HCT116 (cell line): ENCODE data around the gene EXOC4. TPM values are rescaled to one million over a fixed set of nuclear protein-coding genes. Genes with fewer than 3 reads are reported as not detected.

Experiments
- ATAC-seq: fragments of 200-7000 bp; cut with Tn5 transposase; 2 replicates; pipeline ENCODE4 v1.9.1; 2020; ENCODE audit warnings: mild to moderate bottlenecking, moderate library complexity
- BruUV-seq: library from RNA; stranded (reverse); fragments of 400-500 nt; replicated peaks from 2 replicates; lab custom pipeline; 2021; lab: Mats Ljungman, UMichigan
- CTCF ChIA-PET: fragments of 300-600 bp; sonication (Branson Sonifier 250); formaldehyde crosslinking; loops from one replicate; lab custom pipeline; 2021; ENCODE audit warnings: antibody characterized with exemption; lab: Charles Lee
- POLR2A ChIA-PET: fragments of 300-600, 350-600 bp; sonication (Branson Sonifier 250); formaldehyde crosslinking; loops from one replicate; lab custom pipeline; 2021; ENCODE audit warnings: antibody characterized with exemption; lab: Charles Lee
- RAD21 ChIA-PET, 2 experiments: fragments of 300-600 bp; sonication (Branson Sonifier 250); formaldehyde crosslinking; loops; one replicate each; lab custom pipeline; 2023; ENCODE audit warnings: low total read pairs in 2 of 2; ENCODE audit not compliant: uncharacterized antibody in 2 of 2, unreplicated experiment in 2 of 2, low non-redundant PET in 1 of 2; lab: Charles Lee
- DNase-seq: peaks from one replicate; pipeline ENCODE4 v3.0.0-alpha.2; 2010; ENCODE audit warnings: low read depth, low spot score
- H2AFZ ChIP-seq: fragments of 200-600 bp; shearing (Covaris generic), sonication (generic); 2 replicates; pipeline ENCODE4 v1.6.1; 2017; ENCODE audit warnings: low read depth, mixed run types, mixed read lengths, antibody characterized with exemption, low read length; ENCODE audit not compliant: poor library complexity, severe bottlenecking
- H3K27ac ChIP-seq: 2 replicates; pipeline ENCODE4 v1.5.1; 2012; ENCODE audit warnings: low read depth, low read length
- H3K27me3 ChIP-seq: fragments of 200-600 bp; sonication (generic); 2 replicates; pipeline ENCODE4 v1.6.1; 2016; ENCODE audit warnings: mixed run types, low read length, mixed read lengths; ENCODE audit not compliant: insufficient read depth
- H3K36me3 ChIP-seq, 2 experiments: fragments of 200-500 bp in 1 of 2; fragments of 200-600 bp in 1 of 2; sonication (Bioruptor generic) in 1 of 2; sonication (generic) in 1 of 2; 2 replicates each; pipeline versions ENCODE4 v1.5.1 to v1.6.1; 2014 to 2016; ENCODE audit warnings: low read length in 2 of 2, inconsistent platforms in 1 of 2, mixed read lengths in 1 of 2, mixed run types in 1 of 2; ENCODE audit not compliant: insufficient read depth in 2 of 2, control insufficient read depth in 1 of 2
- H3K4me1 ChIP-seq, 2 experiments: fragments of 200-600 bp in 1 of 2; sonication (generic) in 1 of 2; 2 replicates each; pipeline versions ENCODE4 v1.5.1 to v1.6.1; 2012 to 2017; ENCODE audit warnings: low read length in 2 of 2, inconsistent platforms in 1 of 2, mild to moderate bottlenecking in 1 of 2, mixed read lengths in 1 of 2, mixed run types in 1 of 2, moderate library complexity in 1 of 2; ENCODE audit not compliant: insufficient read depth in 2 of 2, control insufficient read depth in 1 of 2
- H3K4me2 ChIP-seq: fragments of 200-600 bp; sonication (generic); 2 replicates; pipeline ENCODE4 v1.6.1; 2017; ENCODE audit warnings: mixed run types, low read length, mixed read lengths
- H3K4me3 ChIP-seq, 2 experiments: fragments of 200-600 bp in 1 of 2; sonication (generic) in 1 of 2; replicated peaks in 1 of 2; 2 replicates each; pipeline ENCODE4 v1.5.1; 2011 to 2016; ENCODE audit warnings: low read length in 2 of 2, control low read depth in 1 of 2, low read depth in 1 of 2, mild to moderate bottlenecking in 1 of 2, mixed read lengths in 1 of 2, mixed run types in 1 of 2
- H3K79me2 ChIP-seq: fragments of 200-600 bp; sonication (generic); 2 replicates; pipeline ENCODE4 v1.6.1; 2017; ENCODE audit warnings: mild to moderate bottlenecking, mixed run types, low read length, moderate library complexity, mixed read lengths; ENCODE audit not compliant: insufficient read depth
- H3K9ac ChIP-seq: fragments of 200-600 bp; sonication (generic); 2 replicates; pipeline ENCODE4 v1.6.1; 2016; ENCODE audit warnings: low read length, mixed read lengths
- H3K9me2 ChIP-seq: fragments of 200-600 bp; sonication (generic), shearing (Covaris generic); 2 replicates; pipeline ENCODE4 v1.6.1; 2017; ENCODE audit warnings: mixed run types, mild to moderate bottlenecking, moderate library complexity; ENCODE audit not compliant: insufficient read depth
- H3K9me3 ChIP-seq, 2 experiments: fragments of 200-500 bp in 1 of 2; fragments of 200-600 bp in 1 of 2; sonication (Bioruptor generic) in 1 of 2; sonication (generic) in 1 of 2; 2 replicates each; pipeline ENCODE4 v1.6.1; 2014 to 2017; ENCODE audit warnings: low read length in 2 of 2, mixed read lengths in 2 of 2, inconsistent platforms in 1 of 2, low read depth in 1 of 2, mild to moderate bottlenecking in 1 of 2, mixed run types in 1 of 2, moderate library complexity in 1 of 2; ENCODE audit not compliant: control insufficient read depth in 1 of 2, insufficient read depth in 1 of 2
- H4K20me1 ChIP-seq: fragments of 200-600 bp; sonication (generic), shearing (Covaris generic); 2 replicates; pipeline ENCODE4 v1.6.1; 2017; ENCODE audit warnings: mixed run types, mild to moderate bottlenecking, moderate library complexity; ENCODE audit not compliant: insufficient read depth
- CBX3 ChIP-seq: IDR thresholded peaks from 2 replicates; pipeline ENCODE4 v1.6.1; 2012; ENCODE audit warnings: low read depth
- CTCF ChIP-seq, 3 experiments: fragments of 200-600 bp in 1 of 3; sonication (generic) in 1 of 3; IDR thresholded peaks in 2 of 3; conservative IDR thresholded peaks in 1 of 3; 2 replicates each; pipeline ENCODE4 v1.5.1; 2012 to 2017; ENCODE audit warnings: low read depth in 2 of 3, low read length in 2 of 3, antibody characterized with exemption in 1 of 3, borderline replicate concordance in 1 of 3, control low read depth in 1 of 3, mild to moderate bottlenecking in 1 of 3, mixed read lengths in 1 of 3, mixed run types in 1 of 3, moderate library complexity in 1 of 3; ENCODE audit not compliant: insufficient read depth in 1 of 3
- EGR1 ChIP-seq: IDR thresholded peaks from 2 replicates; pipeline ENCODE4 v1.6.1; 2012; ENCODE audit warnings: low read depth
- SIN3A ChIP-seq: IDR thresholded peaks from 2 replicates; pipeline ENCODE4 v1.6.1; 2012; ENCODE audit warnings: low read depth
- ZBTB33 ChIP-seq: IDR thresholded peaks from 2 replicates; pipeline ENCODE4 v1.6.1; 2011; ENCODE audit warnings: mild to moderate bottlenecking, low read length, moderate library complexity; ENCODE audit not compliant: insufficient replicate concordance; ENCODE audit errors: extremely low read depth
- intact Hi-C: fragments of 100-400 bp; cut with micrococcal nuclease; formaldehyde crosslinking; loops from 2 replicates; pipeline ENCODE4 v1.10.0; 2022
- total RNA-seq: library from RNA; stranded (reverse); gene quantifications from one replicate; pipeline ENCODE4 v1.2.1, GENCODE V29; 2021; ENCODE audit not compliant: unreplicated experiment

The EXOC4 gene
- total RNA-seq, 1 experiment from 2014 or later: 40.3 TPM

- DNase-seq: no peak
- Histone ChIP-seq H4K20me1 (no peaks in the 10 kb centered on the region), H3K9ac (no peak overlapping the region), H3K27ac (no peak overlapping the region), H3K9me3 (no peaks in the 10 kb centered on the region), H3K36me3 (no peaks in the 10 kb centered on the region), H3K4me1 (no peaks in the 10 kb centered on the region), H3K27me3 (no peaks in the 10 kb centered on the region), H3K79me2 (no peaks in the 10 kb centered on the region)
- BruUV-seq: no TSS peak
- CTCF ChIA-PET: no interaction called here
- TF ChIP-seq EGR1 (no peak), CTCF (IDR thresholded peaks at IDR 0.05 in 2 of 3, conservative IDR thresholded peaks at IDR 0.05 in 1 of 3; ENCODE audit: borderline replicate concordance in 1 of 3, insufficient read depth in 1 of 3, low read depth in 2 of 3, low read length in 2 of 3) (no peak), SIN3A (no peak), ZBTB33 (no peak), CBX3 (no peak)
- TF ChIP-seq, all 23 proteins: peak for 0
- no peaks in the 10 kb centered on the region for H3K9me2 ChIP-seq
- intact Hi-C loops: loop anchor here (10.0 kb wide), 2 partner anchors 1304 to 1434 kb away; no protein-coding TSS in a partner anchor
- POLR2A ChIA-PET: no interaction called here
- ATAC-seq: no peak
- RAD21 ChIA-PET: no interaction called here
- no peak overlapping the region for H3K4me3 ChIP-seq
- no peak overlapping the region for H3K4me2 ChIP-seq
- H2AFZ ChIP-seq: no peak overlapping the region
Measured at GRCh38 chr7:134019251-134019650, 766.4 kb downstream of the EXOC4 start.
